DMS153 treated with DMSO at 0.1 percent for 48 hours (cell line): ENCODE measurements around the gene PRCD.

ENCODE experiments used
- DNase-seq: peaks from one replicate; lab custom pipeline; 2025; ENCODE audit not compliant: unreplicated experiment; lab: John Stamatoyannopoulos, UW

PRCD gene

GRCh38 chr17:76539631-76540271 lies at the start of gene PRCD:
Gene PRCD, plus strand, starts transcription at chr17:76540044. Its CDS starts 98 bp downstream, at chr17:76540142.
- no peak for DNase-seq

GRCh38 chr17:76490112-76490710 lies 49.6 kb upstream of the PRCD start:
- DNase-seq = no peak

GRCh38 chr17:76491271-76492122 lies 48.3 kb upstream of the PRCD start:
- no peak for DNase-seq

- no peak for DNase-seq
Observed at GRCh38 chr17:76492123-76492988, 47.5 kb upstream of the PRCD start.

- no peak for DNase-seq
Observed at GRCh38 chr17:76492989-76493501, 46.8 kb upstream of the PRCD start.

GRCh38 chr17:76493505-76494167 lies 46.2 kb upstream of the PRCD start:
- no peak for DNase-seq

- DNase-seq = no peak
Observed at GRCh38 chr17:76495663-76496400, 44.0 kb upstream of the PRCD start.

- DNase-seq = no peak
Observed at GRCh38 chr17:76496464-76496863, 43.4 kb upstream of the PRCD start.

- no peak for DNase-seq
Observed at GRCh38 chr17:76497699-76497978, 42.2 kb upstream of the PRCD start.

GRCh38 chr17:76497979-76498875 lies 41.6 kb upstream of the PRCD start:
- peak; percentile 39 for DNase-seq

GRCh38 chr17:76498876-76499251 lies 41.0 kb upstream of the PRCD start:
- no peak for DNase-seq

GRCh38 chr17:76499267-76499667 lies 40.6 kb upstream of the PRCD start:
- no peak for DNase-seq

- DNase-seq = no peak
Observed at GRCh38 chr17:76500074-76500746, 39.6 kb upstream of the PRCD start.

- no peak for DNase-seq
Observed at GRCh38 chr17:76500747-76501017, 39.2 kb upstream of the PRCD start.

- peak; percentile 73 for DNase-seq
Observed at GRCh38 chr17:76501018-76501826, 38.6 kb upstream of the PRCD start, which contains the start of gene RHBDF2. Gene RHBDF2, minus strand, starts transcription at chr17:76501423. Its CDS starts 19,899 bp downstream, at chr17:76481524.

GRCh38 chr17:76501827-76502307 lies 38.0 kb upstream of the PRCD start:
- DNase-seq = no peak
